Mesendoderm (in vitro differentiated cells): ENCODE results near the gene TOP1.

Experiments used
- DNase-seq: peaks from one replicate; pipeline ENCODE4 v3.0.0; 2013
- H2AK5ac ChIP-seq: 2 replicates; pipeline ENCODE4 v1.6.1; 2013; ENCODE audit warnings: low read length, inconsistent platforms
- H2BK120ac ChIP-seq: 2 replicates; pipeline ENCODE4 v1.6.1; 2013; ENCODE audit warnings: low read depth, mild to moderate bottlenecking, low read length, moderate library complexity, mixed read lengths
- H2BK15ac ChIP-seq: replicated peaks from 2 replicates; pipeline ENCODE4 v1.6.1; 2013; ENCODE audit warnings: low read depth, mild to moderate bottlenecking, moderate library complexity
- H2BK5ac ChIP-seq: 2 replicates; pipeline ENCODE4 v1.6.1; 2013; ENCODE audit warnings: low read length, inconsistent platforms
- H3K18ac ChIP-seq: 2 replicates; pipeline ENCODE4 v1.6.1; 2013; ENCODE audit warnings: mild to moderate bottlenecking, low read length, mixed read lengths
- H3K23ac ChIP-seq: one replicate; pipeline ENCODE4 v1.6.1; 2013; ENCODE audit warnings: low read length
- H3K27ac ChIP-seq: 2 replicates; pipeline ENCODE4 v1.5.1; 2013; ENCODE audit warnings: low read depth, mild to moderate bottlenecking, inconsistent platforms, low read length, moderate library complexity
- H3K27me3 ChIP-seq: 2 replicates; pipeline ENCODE4 v1.6.1; 2013; ENCODE audit warnings: low read length, control low read depth, mild to moderate bottlenecking, inconsistent platforms; ENCODE audit not compliant: insufficient read depth, poor library complexity
- H3K36me3 ChIP-seq: 2 replicates; pipeline ENCODE4 v1.6.1; 2013; ENCODE audit warnings: low read length, inconsistent platforms; ENCODE audit not compliant: control insufficient read depth, insufficient read depth
- H3K4ac ChIP-seq: one replicate; pipeline ENCODE4 v1.6.1; 2013; ENCODE audit warnings: low read depth, mild to moderate bottlenecking, low read length, moderate library complexity
- H3K4me1 ChIP-seq: 2 replicates; pipeline ENCODE4 v1.6.1; 2013; ENCODE audit warnings: low read depth, low read length, inconsistent platforms; ENCODE audit not compliant: control insufficient read depth
- H3K4me2 ChIP-seq: 2 replicates; pipeline ENCODE4 v1.6.1; 2013; ENCODE audit warnings: low read length
- H3K4me3 ChIP-seq: 2 replicates; pipeline ENCODE4 v1.5.1; 2013; ENCODE audit warnings: mild to moderate bottlenecking, low read length
- H3K56ac ChIP-seq: one replicate; pipeline ENCODE4 v1.6.1; 2013; ENCODE audit warnings: low read length
- H3K79me1 ChIP-seq: 2 replicates; pipeline ENCODE4 v1.6.1; 2013; ENCODE audit warnings: low read length, inconsistent platforms
- H3K79me2 ChIP-seq: 2 replicates; pipeline ENCODE4 v1.6.1; 2013; ENCODE audit warnings: mild to moderate bottlenecking, low read length; ENCODE audit not compliant: control insufficient read depth, insufficient read depth
- H3K9ac ChIP-seq: 2 replicates; pipeline ENCODE4 v1.6.1; 2013; ENCODE audit warnings: low read length, inconsistent platforms
- H4K5ac ChIP-seq: one replicate; pipeline ENCODE4 v1.6.1; 2013; ENCODE audit warnings: low read length
- H4K8ac ChIP-seq: one replicate; pipeline ENCODE4 v1.6.1; 2013; ENCODE audit warnings: low read depth, mild to moderate bottlenecking, control low read depth, low read length, moderate library complexity
- WGBS: extraction: QIAGEN DNeasy Blood & Tissue Kit; methylation state at CpG from one replicate; pipeline ENCODE4 v1.1.7; 2013; ENCODE audit warnings: low lambda C conversion rate, missing lambda C conversion rate; ENCODE audit not compliant: insufficient coverage; ENCODE audit errors: extremely low coverage; 5-methylcytosine and 5-hydroxymethylcytosine counted together

Gene TOP1

DNA sequence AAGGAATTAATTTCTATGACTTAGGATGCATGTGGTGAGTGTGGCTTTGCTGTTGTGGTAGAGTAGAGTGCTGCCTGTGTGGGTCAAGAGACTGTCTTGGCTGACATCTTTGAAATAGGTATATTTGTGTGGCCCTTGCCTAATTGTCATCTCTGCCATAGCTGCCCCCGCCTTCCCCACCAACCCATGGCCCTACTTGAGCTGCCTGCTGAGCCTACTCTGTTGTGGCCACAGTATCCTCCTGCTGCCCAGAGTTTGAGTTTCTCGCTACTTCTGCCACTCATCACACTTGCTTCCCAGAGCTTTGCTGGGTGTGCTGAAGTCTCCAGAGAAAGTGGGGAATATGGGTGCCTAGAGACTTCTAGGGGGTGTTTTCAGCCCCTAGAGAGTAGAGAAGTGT lies 116.7 kb downstream of the TOP1 start:
- Histone ChIP-seq H3K79me2 (peaks cover 97% of the 10 kb centered on the region), H3K27ac (no peak overlapping the region), H2BK120ac (no peak overlapping the region), H4K5ac (no peak overlapping the region), H3K36me3 (no peaks in the 10 kb centered on the region), H2BK15ac (no peak overlapping the region), H3K9ac (no peak overlapping the region), H3K79me1 (peaks cover 47% of the 10 kb centered on the region), H3K4me3 (no peak overlapping the region), H3K4me2 (no peak overlapping the region), H4K8ac (no peak overlapping the region), H3K27me3 (no peaks in the 10 kb centered on the region), H3K18ac (no peak overlapping the region), H3K4ac (no peak overlapping the region), H3K4me1 (peaks cover 7% of the 10 kb centered on the region), H3K56ac (no peak overlapping the region), H2BK5ac (no peak overlapping the region), H3K23ac (no peak overlapping the region), H2AK5ac (no peak overlapping the region)
- WGBS = no CpG with 5 or more reads among the region's 2 CpGs
- no peak for DNase-seq

- H2BK5ac ChIP-seq = no peak overlapping the region
- no peak for DNase-seq
- H2AK5ac ChIP-seq = no peak overlapping the region
- no peaks in the 10 kb centered on the region for H3K27me3 ChIP-seq
- no peak overlapping the region for H2BK120ac ChIP-seq
- H3K4me3 ChIP-seq = no peak overlapping the region
- no CpG with 5 or more reads among the region's 12 CpGs for WGBS
- H3K23ac ChIP-seq = no peak overlapping the region
- H4K5ac ChIP-seq = no peak overlapping the region
- no peaks in the 10 kb centered on the region for H3K36me3 ChIP-seq
- no peak overlapping the region for H2BK15ac ChIP-seq
- H3K9ac ChIP-seq = no peak overlapping the region
- no peak overlapping the region for H3K56ac ChIP-seq
- no peak overlapping the region for H3K27ac ChIP-seq
- H3K4me1 ChIP-seq = peaks cover under 1% of the 10 kb centered on the region
- H3K79me1 ChIP-seq = peaks cover 49% of the 10 kb centered on the region
- no peak overlapping the region for H3K4me2 ChIP-seq
- no peak overlapping the region for H4K8ac ChIP-seq
- no peak overlapping the region for H3K4ac ChIP-seq
- H3K18ac ChIP-seq = no peak overlapping the region
- H3K79me2 ChIP-seq = peaks cover 97% of the 10 kb centered on the region
Observed at GRCh38 chr20:41145821-41146620, 117.4 kb downstream of the TOP1 start.

GRCh38 chr20:41147767-41148191 lies 119.2 kb downstream of the TOP1 start:
- Histone ChIP-seq H2BK120ac (no peak overlapping the region), H3K4me3 (no peak overlapping the region), H2BK5ac (no peak overlapping the region), H3K27ac (no peak overlapping the region), H3K9ac (no peak overlapping the region), H3K36me3 (no peaks in the 10 kb centered on the region), H3K23ac (no peak overlapping the region), H2BK15ac (no peak overlapping the region), H3K4ac (no peak overlapping the region), H4K5ac (no peak overlapping the region), H3K79me1 (peaks cover 56% of the 10 kb centered on the region), H3K4me2 (no peak overlapping the region), H3K56ac (no peak overlapping the region), H3K4me1 (no peaks in the 10 kb centered on the region), H3K18ac (no peak overlapping the region), H3K27me3 (no peaks in the 10 kb centered on the region), H4K8ac (no peak overlapping the region), H2AK5ac (no peak overlapping the region), H3K79me2 (peaks cover 97% of the 10 kb centered on the region)
- WGBS = no CpG with 5 or more reads among the region's 8 CpGs
- DNase-seq = no peak

GRCh38 chr20:41148942-41149341 lies 120.3 kb downstream of the TOP1 start:
- H3K79me2 ChIP-seq = peaks cover 97% of the 10 kb centered on the region
- H4K8ac ChIP-seq = no peak overlapping the region
- H2BK15ac ChIP-seq = no peak overlapping the region
- H2BK120ac ChIP-seq = no peak overlapping the region
- no peak overlapping the region for H3K23ac ChIP-seq
- H2AK5ac ChIP-seq = no peak overlapping the region
- no peaks in the 10 kb centered on the region for H3K4me1 ChIP-seq
- no peak overlapping the region for H3K27ac ChIP-seq
- no peak overlapping the region for H3K9ac ChIP-seq
- H3K18ac ChIP-seq = no peak overlapping the region
- no peaks in the 10 kb centered on the region for H3K36me3 ChIP-seq
- no peaks in the 10 kb centered on the region for H3K27me3 ChIP-seq
- no peak overlapping the region for H2BK5ac ChIP-seq
- no peak overlapping the region for H3K56ac ChIP-seq
- no peak overlapping the region for H3K4me3 ChIP-seq
- DNase-seq = no peak
- no peak overlapping the region for H4K5ac ChIP-seq
- H3K4me2 ChIP-seq = no peak overlapping the region
- H3K4ac ChIP-seq = no peak overlapping the region
- peaks cover 56% of the 10 kb centered on the region for H3K79me1 ChIP-seq
- WGBS = no CpG with 5 or more reads among the region's 5 CpGs

- H2AK5ac ChIP-seq = no peak overlapping the region
- peak; percentile 42 for DNase-seq
- peaks cover 97% of the 10 kb centered on the region for H3K79me2 ChIP-seq
- H3K23ac ChIP-seq = no peak overlapping the region
- H3K36me3 ChIP-seq = no peaks in the 10 kb centered on the region
- H3K4me3 ChIP-seq = no peak overlapping the region
- H3K9ac ChIP-seq = no peak overlapping the region
- no CpG with 5 or more reads among the region's 3 CpGs for WGBS
- H2BK120ac ChIP-seq = no peak overlapping the region
- H3K4ac ChIP-seq = no peak overlapping the region
- H3K27me3 ChIP-seq = no peaks in the 10 kb centered on the region
- no peak overlapping the region for H2BK15ac ChIP-seq
- H4K8ac ChIP-seq = no peak overlapping the region
- no peak overlapping the region for H3K18ac ChIP-seq
- H2BK5ac ChIP-seq = no peak overlapping the region
- H3K56ac ChIP-seq = no peak overlapping the region
- no peak overlapping the region for H3K27ac ChIP-seq
- no peaks in the 10 kb centered on the region for H3K4me1 ChIP-seq
- no peak overlapping the region for H4K5ac ChIP-seq
- no peak overlapping the region for H3K4me2 ChIP-seq
- peaks cover 60% of the 10 kb centered on the region for H3K79me1 ChIP-seq
Observed at GRCh38 chr20:41150664-41151063, 122.0 kb downstream of the TOP1 start.
